Panc1 (cell line): ENCODE results near the gene SULT2B1. TPM values are rescaled to one million over a fixed set of nuclear protein-coding genes. Genes with fewer than 3 reads are reported as not detected.

ENCODE experiments used
- ATAC-seq: fragments of 200-7000 bp; cut with Tn5 transposase; 2 replicates; pipeline ENCODE4 v1.9.1; 2020; ENCODE audit warnings: mild to moderate bottlenecking, moderate library complexity
- BruUV-seq: library from RNA; stranded (reverse); fragments of 400-500 nt; replicated peaks from 2 replicates; lab custom pipeline; 2021; lab: Mats Ljungman, UMichigan
- CTCF ChIA-PET: fragments of 300-600 bp; sonication (Branson Sonifier 250); formaldehyde crosslinking; loops from one replicate; lab custom pipeline; 2022; ENCODE audit warnings: antibody characterized with exemption; lab: Charles Lee
- POLR2A ChIA-PET: fragments of 300-600 bp; sonication (Branson Sonifier 250); formaldehyde crosslinking; loops from one replicate; lab custom pipeline; 2022; ENCODE audit warnings: antibody characterized with exemption; lab: Charles Lee
- DNase-seq: peaks from one replicate; pipeline ENCODE4 v3.0.0-alpha.2; 2010; ENCODE audit warnings: low read depth, low spot score
- H3K27ac ChIP-seq: 2 replicates; pipeline ENCODE4 v1.5.1; 2011; ENCODE audit warnings: mild to moderate bottlenecking, low read length, inconsistent platforms
- H3K27me3 ChIP-seq: fragments of 200-500 bp; sonication (Bioruptor generic); 2 replicates; pipeline ENCODE4 v1.6.0; 2014; ENCODE audit warnings: low read length, inconsistent platforms; ENCODE audit not compliant: control insufficient read depth, insufficient read depth
- H3K36me3 ChIP-seq: fragments of 200-500 bp; sonication (Bioruptor generic); 2 replicates; pipeline ENCODE4 v1.5.1; 2014; ENCODE audit warnings: inconsistent platforms, mild to moderate bottlenecking, low read length, moderate library complexity; ENCODE audit not compliant: control insufficient read depth, insufficient read depth
- H3K4me1 ChIP-seq: 2 replicates; pipeline ENCODE4 v1.5.1; 2011; ENCODE audit warnings: inconsistent platforms, mild to moderate bottlenecking, low read length, moderate library complexity; ENCODE audit not compliant: control insufficient read depth, insufficient read depth
- H3K4me3 ChIP-seq, 2 experiments: 2 replicates each; pipeline ENCODE4 v1.5.1; 2011 to 2012; ENCODE audit warnings: low read depth in 2 of 2, low read length in 2 of 2, mild to moderate bottlenecking in 2 of 2, inconsistent platforms in 1 of 2, moderate library complexity in 1 of 2
- H3K9me3 ChIP-seq: fragments of 200-500 bp; sonication (Bioruptor generic); 2 replicates; pipeline ENCODE4 v1.5.1; 2014; ENCODE audit warnings: low read depth, mild to moderate bottlenecking, inconsistent platforms, low read length, moderate library complexity; ENCODE audit not compliant: control insufficient read depth, insufficient read depth
- CTCF ChIP-seq: fragments of 450-650 bp; IDR thresholded peaks from 2 replicates; pipeline ENCODE4 v1.5.1; 2017; ENCODE audit warnings: mild to moderate bottlenecking
- POLR2AphosphoS5 ChIP-seq: IDR thresholded peaks from 2 replicates; pipeline ENCODE4 v1.6.1; 2012; ENCODE audit warnings: mild to moderate bottlenecking, low read depth, low read length, moderate library complexity
- REST ChIP-seq, 2 experiments: IDR thresholded peaks; 2 replicates each; pipeline ENCODE4 v1.6.1; 2011 to 2012; ENCODE audit warnings: low read depth in 2 of 2, control low read depth in 1 of 2, low read length in 1 of 2, mild to moderate bottlenecking in 1 of 2, moderate library complexity in 1 of 2; ENCODE audit not compliant: insufficient read depth in 1 of 2
- SIN3A ChIP-seq: IDR thresholded peaks from 2 replicates; pipeline ENCODE4 v1.6.1; 2012; ENCODE audit warnings: low read depth, mild to moderate bottlenecking, low read length, moderate library complexity, borderline replicate concordance; ENCODE audit not compliant: insufficient read depth
- TCF7L2 ChIP-seq: IDR thresholded peaks from 2 replicates; pipeline ENCODE4 v1.6.1; 2011; ENCODE audit warnings: mild to moderate bottlenecking, low read depth, low read length, inconsistent platforms
- in situ Hi-C: cut with HindIII; loops from 2 replicates; pipeline ENCODE4 v1.10.0; 2016; ENCODE audit warnings: low sequenced_read_pairs, low pct_unique_long_range_greater_than_20kb
- intact Hi-C: fragments of 100-400 bp; cut with micrococcal nuclease; formaldehyde crosslinking; loops from one replicate; pipeline ENCODE4 v1.10.0; 2022; ENCODE audit not compliant: unreplicated experiment
- total RNA-seq: library from RNA; stranded (reverse); gene quantifications from one replicate; pipeline ENCODE4 v1.2.1, GENCODE V29; 2021; ENCODE audit not compliant: unreplicated experiment

The SULT2B1 gene
- total RNA-seq, 1 experiment from 2014 or later, result 3.6 TPM

- ChIA-PET POLR2A (no interaction called here), CTCF (interaction anchor here (0.6 kb wide), 1 partner anchor 21 kb away, joined by 9 read pairs; no protein-coding TSS in a partner anchor)
- Histone ChIP-seq H3K9me3 (no peaks in the 10 kb centered on the region), H3K27ac (no peak overlapping the region), H3K27me3 (no peaks in the 10 kb centered on the region), H3K4me3 (no peak overlapping the region), H3K36me3 (no peaks in the 10 kb centered on the region), H3K4me1 (0 out of 2 replicates have a peak, but pooled peaks cover 4% of the 10 kb centered on the region)
- intact Hi-C loops (no loop called here), in situ Hi-C loops (no loop called here)
- no peak for ATAC-seq
- DNase-seq, result no peak
- no TSS peak for BruUV-seq
- TF ChIP-seq POLR2AphosphoS5 (no peak), REST (IDR thresholded peaks at IDR 0.05; ENCODE audit: insufficient read depth in 1 of 2, low read depth in 2 of 2, low read length in 1 of 2) (no peak), SIN3A (no peak), CTCF (no peak), TCF7L2 (no peak)
Observed at GRCh38 chr19:48587387-48587786, 35.4 kb downstream of the SULT2B1 start.

- Histone ChIP-seq H3K4me3 (peak overlapping the region; percentile 39 to 60), H3K36me3 (no peaks in the 10 kb centered on the region), H3K4me1 (0 out of 2 replicates have a peak, but pooled peaks cover 4% of the 10 kb centered on the region), H3K9me3 (no peaks in the 10 kb centered on the region), H3K27me3 (no peaks in the 10 kb centered on the region), H3K27ac (no peak overlapping the region)
- peak; percentile 47 for DNase-seq
- no TSS peak for BruUV-seq
- intact Hi-C loops, result no loop called here
- ChIA-PET POLR2A (no interaction called here), CTCF (interaction anchor here (0.6 to 1.0 kb wide), 4 partner anchors 22 to 335 kb away, joined by 3 to 4 read pairs (median 3); no protein-coding TSS in a partner anchor)
- in situ Hi-C loops, result no loop called here
- ATAC-seq, result peak; percentile 93
- TF ChIP-seq POLR2AphosphoS5 (no peak), CTCF (peak; percentile 94)
Observed at GRCh38 chr19:48588670-48589401, 36.9 kb downstream of the SULT2B1 start.
